ENCODE data around the gene USP4.

Gene USP4

DNA sequence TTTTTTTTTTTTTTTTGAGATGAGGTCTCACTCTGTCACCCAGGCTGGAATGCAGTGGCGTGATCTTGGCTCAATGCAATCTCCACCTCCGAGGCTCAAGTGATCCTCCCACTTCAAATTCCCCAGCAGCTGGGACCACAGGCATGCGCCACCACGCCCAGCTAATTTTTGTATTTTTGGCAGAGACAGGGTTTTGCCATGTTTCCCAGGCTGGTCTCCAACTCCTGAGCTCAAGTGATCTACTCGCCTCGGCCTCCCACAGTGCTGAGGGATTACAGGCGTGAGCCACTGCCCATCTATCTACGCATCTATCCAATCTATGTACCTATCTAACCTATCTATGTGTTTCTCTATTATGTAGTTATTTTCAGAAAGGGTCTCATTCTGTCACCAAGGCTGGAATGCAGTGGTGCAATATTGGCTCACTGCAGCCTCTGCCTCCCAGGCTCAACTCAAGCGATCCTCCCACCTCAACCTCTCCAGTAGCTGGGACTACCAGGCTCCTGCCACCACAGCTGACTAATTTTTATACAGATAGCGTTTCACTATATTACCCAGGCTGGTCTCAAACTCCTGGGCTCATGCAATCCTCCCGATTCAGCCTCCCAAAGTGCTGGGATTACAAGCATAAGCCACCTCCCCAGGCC is 38.5 kb upstream of the USP4 start:
- no peak overlapping the region for H3K27ac ChIP-seq
- TF ChIP-seq, protein P1, sequence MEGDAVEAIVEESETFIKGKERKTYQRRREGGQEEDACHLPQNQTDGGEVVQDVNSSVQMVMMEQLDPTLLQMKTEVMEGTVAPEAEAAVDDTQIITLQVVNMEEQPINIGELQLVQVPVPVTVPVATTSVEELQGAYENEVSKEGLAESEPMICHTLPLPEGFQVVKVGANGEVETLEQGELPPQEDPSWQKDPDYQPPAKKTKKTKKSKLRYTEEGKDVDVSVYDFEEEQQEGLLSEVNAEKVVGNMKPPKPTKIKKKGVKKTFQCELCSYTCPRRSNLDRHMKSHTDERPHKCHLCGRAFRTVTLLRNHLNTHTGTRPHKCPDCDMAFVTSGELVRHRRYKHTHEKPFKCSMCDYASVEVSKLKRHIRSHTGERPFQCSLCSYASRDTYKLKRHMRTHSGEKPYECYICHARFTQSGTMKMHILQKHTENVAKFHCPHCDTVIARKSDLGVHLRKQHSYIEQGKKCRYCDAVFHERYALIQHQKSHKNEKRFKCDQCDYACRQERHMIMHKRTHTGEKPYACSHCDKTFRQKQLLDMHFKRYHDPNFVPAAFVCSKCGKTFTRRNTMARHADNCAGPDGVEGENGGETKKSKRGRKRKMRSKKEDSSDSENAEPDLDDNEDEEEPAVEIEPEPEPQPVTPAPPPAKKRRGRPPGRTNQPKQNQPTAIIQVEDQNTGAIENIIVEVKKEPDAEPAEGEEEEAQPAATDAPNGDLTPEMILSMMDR (conservative IDR thresholded peaks at IDR 0.05) = no peak
- TF ChIP-seq ZFX (IDR thresholded peaks at IDR 0.05) = no peak

DNA sequence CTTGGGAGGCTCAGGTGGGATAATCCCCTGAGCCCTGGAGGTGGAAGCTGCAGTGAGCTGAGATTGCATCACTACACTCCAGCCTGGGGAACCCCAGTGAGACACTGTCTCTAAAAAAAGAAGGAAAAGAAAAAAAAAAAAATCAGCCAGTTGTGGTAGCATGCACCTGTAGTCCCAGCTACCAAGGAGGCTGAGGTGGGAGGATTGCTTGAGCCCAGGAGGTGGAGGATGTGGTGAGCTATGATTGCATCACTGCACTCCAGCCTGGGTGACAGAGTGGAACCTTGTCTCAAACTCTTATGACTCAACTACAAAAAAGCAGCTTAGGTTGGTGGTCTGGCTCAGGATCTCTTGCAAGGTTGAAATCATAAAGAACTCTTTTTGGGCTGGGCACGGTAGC is 37.6 kb upstream of the USP4 start:
- TF ChIP-seq, protein P1 (conservative IDR thresholded peaks at IDR 0.05) = no peak
- no peak for TF ChIP-seq ZFX (IDR thresholded peaks at IDR 0.05)
- no peak overlapping the region for H3K27ac ChIP-seq

DNA sequence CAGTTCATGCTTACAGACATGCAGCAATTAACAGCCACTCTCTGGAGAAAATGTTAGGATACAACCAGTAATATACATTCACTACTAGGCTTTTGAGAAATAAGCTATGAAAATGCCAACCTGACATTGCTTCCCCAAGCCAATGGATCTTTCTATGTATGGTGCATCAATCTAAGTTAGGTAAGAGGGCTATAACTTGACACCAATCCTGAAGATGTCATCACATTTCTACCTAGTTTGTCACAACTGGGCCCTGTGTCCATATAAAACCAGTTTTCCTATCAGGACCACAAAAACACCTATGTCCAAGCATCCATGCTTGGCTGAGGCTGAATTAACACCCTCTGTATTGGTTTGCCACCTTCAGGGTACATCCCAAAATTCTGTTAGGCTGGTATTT is 32.1 kb upstream of the USP4 start:
- no peak for TF ChIP-seq ZFX (IDR thresholded peaks at IDR 0.05)
- H3K27ac ChIP-seq = no peak overlapping the region

DNA sequence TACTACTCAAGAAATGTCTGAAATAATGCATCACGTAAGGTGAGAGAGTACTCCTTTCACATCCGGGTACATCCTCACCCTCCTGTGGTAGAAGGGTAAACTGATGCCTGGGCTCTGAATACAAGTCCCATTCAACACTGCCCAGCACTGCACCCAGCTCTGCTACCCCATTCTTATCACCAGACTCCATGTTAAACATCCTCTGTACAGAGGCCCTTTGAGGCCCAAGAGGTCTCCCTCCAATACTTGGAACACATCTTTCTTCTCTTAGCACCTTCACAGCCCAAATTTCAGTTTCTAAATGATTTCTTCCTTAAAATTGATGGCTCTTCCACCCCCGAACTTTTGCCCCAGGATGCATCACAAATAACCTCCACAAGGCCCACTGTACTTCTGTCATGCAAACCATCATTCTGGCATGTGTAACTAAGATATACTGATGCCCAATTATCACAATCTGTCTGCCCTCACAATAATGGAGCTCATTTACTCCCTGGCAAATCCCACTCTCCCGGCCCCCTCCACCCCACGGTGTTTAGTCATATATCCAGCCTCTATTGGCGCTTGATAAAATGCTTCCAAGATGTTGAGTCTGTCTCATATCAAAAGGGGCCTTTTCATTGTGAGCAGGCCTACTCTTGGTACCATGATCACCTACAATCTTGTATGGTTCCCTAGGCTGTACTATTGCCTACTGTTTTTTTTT is 30.9 kb upstream of the USP4 start:
- no peak overlapping the region for H3K27ac ChIP-seq
- no peak for TF ChIP-seq ZFX (IDR thresholded peaks at IDR 0.05)
- TF ChIP-seq, protein P1 (conservative IDR thresholded peaks at IDR 0.05) = no peak

DNA sequence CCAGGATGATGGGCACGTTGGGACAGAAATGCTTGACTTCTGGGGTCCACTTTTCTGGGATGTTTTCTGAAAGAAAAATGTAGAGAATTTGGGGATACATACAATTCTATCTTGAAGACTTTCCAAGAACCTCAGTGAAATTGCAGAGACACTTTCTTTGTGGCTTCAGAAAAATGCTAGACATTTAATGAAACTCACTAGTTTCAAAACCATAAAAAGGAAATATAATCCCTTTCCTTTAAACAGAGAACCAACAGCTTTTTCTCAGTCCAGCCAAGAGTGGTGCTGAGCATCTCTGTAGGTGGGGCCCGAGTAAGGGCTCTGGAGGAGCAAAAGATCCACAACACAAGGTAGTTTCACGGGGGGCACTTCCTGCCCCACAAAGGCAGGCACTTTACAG is 22.7 kb upstream of the USP4 start:
- no peak overlapping the region for H3K27ac ChIP-seq
- TF ChIP-seq ZFX (IDR thresholded peaks at IDR 0.05) = no peak
- TF ChIP-seq, protein P1 (conservative IDR thresholded peaks at IDR 0.05) = no peak

DNA sequence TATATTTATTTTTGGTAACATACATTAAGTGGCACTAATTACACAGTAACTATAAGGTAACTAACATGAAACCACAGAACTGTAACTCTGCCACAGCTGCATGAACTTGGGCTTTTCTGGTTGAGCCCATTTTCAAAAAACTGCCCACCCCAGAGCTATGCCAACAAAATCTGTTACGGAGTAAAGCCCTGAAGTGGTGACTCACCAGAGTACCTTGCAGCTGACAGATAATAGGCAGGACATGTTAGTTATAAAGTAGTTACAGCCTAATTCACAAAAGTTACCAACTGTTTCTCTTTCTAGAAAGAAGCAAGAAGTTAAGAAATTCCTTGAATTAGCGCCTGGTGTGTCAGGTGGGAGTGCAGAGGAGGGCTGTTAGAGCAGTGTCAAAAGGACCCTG is 19.8 kb upstream of the USP4 start:
- no peak for TF ChIP-seq ZFX (IDR thresholded peaks at IDR 0.05)
- TF ChIP-seq, protein P1 (conservative IDR thresholded peaks at IDR 0.05) = no peak

DNA sequence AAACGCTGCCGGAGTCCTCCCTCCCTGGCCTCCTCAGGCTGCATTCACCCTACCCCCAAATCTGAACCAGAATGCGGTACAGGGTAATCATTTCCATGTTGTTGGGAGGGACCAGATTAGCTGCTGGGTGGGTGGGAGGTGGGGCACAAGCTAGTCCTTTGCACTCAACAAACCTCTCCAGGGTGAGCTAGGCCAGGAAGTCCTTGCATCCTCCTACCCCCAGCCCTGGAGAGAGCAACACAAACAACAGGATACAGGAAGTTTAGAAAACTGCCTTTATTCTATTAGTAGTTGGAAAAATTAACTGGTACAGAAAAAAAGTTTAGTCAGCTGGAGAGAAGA is 19.0 kb upstream of the USP4 start:
- peak overlapping the region; percentile 89 for H3K27ac ChIP-seq
- TF ChIP-seq, protein P1 (conservative IDR thresholded peaks at IDR 0.05) = no peak
- no peak for TF ChIP-seq ZFX (IDR thresholded peaks at IDR 0.05)

More for the DNA sequence above, 19.8 kb upstream of the USP4 start:
- no peak overlapping the region; the same call in 1 of the 2 replicates for H3K27ac ChIP-seq
